KMS-11 (cell line): ENCODE data around the gene PPP2R3A.

Experiments
- H2AFZ ChIP-seq: fragments of 200-600 bp; sonication (generic); 2 replicates; pipeline ENCODE4 v1.6.1; 2016; ENCODE audit warnings: antibody characterized with exemption, mixed run types, low read depth
- H3K27ac ChIP-seq: fragments of 200-600 bp; sonication (generic); 2 replicates; pipeline ENCODE4 v1.6.1; 2016; ENCODE audit warnings: mild to moderate bottlenecking, mixed run types
- H3K27me3 ChIP-seq: fragments of 200-600 bp; sonication (generic); 2 replicates; pipeline ENCODE4 v1.6.1; 2017; ENCODE audit warnings: mild to moderate bottlenecking, low read depth, mixed run types, moderate library complexity; ENCODE audit not compliant: insufficient read depth
- H3K36me3 ChIP-seq: fragments of 200-600 bp; sonication (generic); 2 replicates; pipeline ENCODE4 v1.6.1; 2017; ENCODE audit warnings: mild to moderate bottlenecking, mixed run types; ENCODE audit not compliant: insufficient read depth
- H3K4me1 ChIP-seq: fragments of 200-600 bp; sonication (generic); 2 replicates; pipeline ENCODE4 v1.6.1; 2016; ENCODE audit warnings: mild to moderate bottlenecking, low read depth, mixed run types; ENCODE audit not compliant: poor library complexity, severe bottlenecking
- H3K4me2 ChIP-seq: fragments of 200-600 bp; sonication (generic); 2 replicates; pipeline ENCODE4 v1.7.0; 2016; ENCODE audit warnings: mild to moderate bottlenecking, mixed run types
- H3K4me3 ChIP-seq: fragments of 200-600 bp; sonication (generic); IDR thresholded peaks from 2 replicates; pipeline ENCODE4 v1.6.1; 2017; ENCODE audit warnings: low read depth, low read length, mixed read lengths; ENCODE audit not compliant: insufficient read depth
- H3K79me2 ChIP-seq: fragments of 200-600 bp; sonication (generic); 2 replicates; pipeline ENCODE4 v1.6.1; 2016; ENCODE audit warnings: low read depth, mixed run types; ENCODE audit not compliant: insufficient read depth
- H3K9ac ChIP-seq: fragments of 200-600 bp; sonication (generic); 2 replicates; pipeline ENCODE4 v1.6.1; 2016; ENCODE audit warnings: mild to moderate bottlenecking, mixed run types
- H4K20me1 ChIP-seq: fragments of 200-600 bp; sonication (generic); 2 replicates; pipeline ENCODE4 v1.6.1; 2016; ENCODE audit warnings: mild to moderate bottlenecking, mixed run types; ENCODE audit not compliant: insufficient read depth
- CTCF ChIP-seq: fragments of 200-600 bp; sonication (generic); conservative IDR thresholded peaks from 2 replicates; pipeline ENCODE4 v1.6.1; 2017; ENCODE audit warnings: low read depth, mild to moderate bottlenecking, antibody characterized with exemption, low read length, moderate library complexity, mixed read lengths

The PPP2R3A gene

GRCh38 chr3:136196401-136197158 is 231.1 kb downstream of the PPP2R3A start:
- no peaks in the 10 kb centered on the region; the same call in 1 of the 2 replicates for H3K36me3 ChIP-seq
- peak overlapping the region; percentile 80 for H3K4me2 ChIP-seq
- peak overlapping the region; percentile 91 for H2AFZ ChIP-seq
- TF ChIP-seq CTCF, result no peak
- H3K27ac ChIP-seq, result peak overlapping the region; percentile 100
- H3K4me3 ChIP-seq, result peak overlapping the region; percentile 76
- peaks cover 15% of the 10 kb centered on the region for H3K4me1 ChIP-seq
- peak overlapping the region; percentile 99 for H3K9ac ChIP-seq
- H3K27me3 ChIP-seq, result no peaks in the 10 kb centered on the region
- H4K20me1 ChIP-seq, result peaks cover 33% of the 10 kb centered on the region
- peaks cover 40% of the 10 kb centered on the region for H3K79me2 ChIP-seq

- Histone ChIP-seq H2AFZ (peak overlapping the region; percentile 91), H3K36me3 (no peaks in the 10 kb centered on the region; the same call in 1 of the 2 replicates), H3K27me3 (no peaks in the 10 kb centered on the region), H3K9ac (peak overlapping the region; percentile 99), H3K27ac (peak overlapping the region; percentile 100), H3K4me2 (peak overlapping the region; percentile 80), H3K79me2 (peaks cover 33% of the 10 kb centered on the region), H3K4me3 (peak overlapping the region; percentile 76), H4K20me1 (peaks cover 26% of the 10 kb centered on the region), H3K4me1 (peaks cover 10% of the 10 kb centered on the region)
- TF ChIP-seq CTCF, result no peak
Measured at GRCh38 chr3:136197159-136197793, 231.7 kb downstream of the PPP2R3A start.
